KMS-11 (cell line): Measurements from ENCODE around the gene INPP5A.

Experiments
- H2AFZ ChIP-seq: fragments of 200-600 bp; sonication (generic); 2 replicates; pipeline ENCODE4 v1.6.1; 2016; ENCODE audit warnings: antibody characterized with exemption, mixed run types, low read depth
- H3K27ac ChIP-seq: fragments of 200-600 bp; sonication (generic); 2 replicates; pipeline ENCODE4 v1.6.1; 2016; ENCODE audit warnings: mild to moderate bottlenecking, mixed run types
- H3K27me3 ChIP-seq: fragments of 200-600 bp; sonication (generic); 2 replicates; pipeline ENCODE4 v1.6.1; 2017; ENCODE audit warnings: mild to moderate bottlenecking, low read depth, mixed run types, moderate library complexity; ENCODE audit not compliant: insufficient read depth
- H3K36me3 ChIP-seq: fragments of 200-600 bp; sonication (generic); 2 replicates; pipeline ENCODE4 v1.6.1; 2017; ENCODE audit warnings: mild to moderate bottlenecking, mixed run types; ENCODE audit not compliant: insufficient read depth
- H3K4me1 ChIP-seq: fragments of 200-600 bp; sonication (generic); 2 replicates; pipeline ENCODE4 v1.6.1; 2016; ENCODE audit warnings: mild to moderate bottlenecking, low read depth, mixed run types; ENCODE audit not compliant: poor library complexity, severe bottlenecking
- H3K4me2 ChIP-seq: fragments of 200-600 bp; sonication (generic); 2 replicates; pipeline ENCODE4 v1.7.0; 2016; ENCODE audit warnings: mild to moderate bottlenecking, mixed run types
- H3K4me3 ChIP-seq: fragments of 200-600 bp; sonication (generic); IDR thresholded peaks from 2 replicates; pipeline ENCODE4 v1.6.1; 2017; ENCODE audit warnings: low read depth, low read length, mixed read lengths; ENCODE audit not compliant: insufficient read depth
- H3K79me2 ChIP-seq: fragments of 200-600 bp; sonication (generic); 2 replicates; pipeline ENCODE4 v1.6.1; 2016; ENCODE audit warnings: low read depth, mixed run types; ENCODE audit not compliant: insufficient read depth
- H3K9ac ChIP-seq: fragments of 200-600 bp; sonication (generic); 2 replicates; pipeline ENCODE4 v1.6.1; 2016; ENCODE audit warnings: mild to moderate bottlenecking, mixed run types
- H4K20me1 ChIP-seq: fragments of 200-600 bp; sonication (generic); 2 replicates; pipeline ENCODE4 v1.6.1; 2016; ENCODE audit warnings: mild to moderate bottlenecking, mixed run types; ENCODE audit not compliant: insufficient read depth
- TF ChIP-seq, protein P1 (sequence below): fragments of 200-600 bp; sonication (generic); conservative IDR thresholded peaks from 2 replicates; pipeline ENCODE4 v1.6.1; 2017; ENCODE audit warnings: low read depth, mild to moderate bottlenecking, antibody characterized with exemption, low read length, moderate library complexity, mixed read lengths

Gene INPP5A

DNA sequence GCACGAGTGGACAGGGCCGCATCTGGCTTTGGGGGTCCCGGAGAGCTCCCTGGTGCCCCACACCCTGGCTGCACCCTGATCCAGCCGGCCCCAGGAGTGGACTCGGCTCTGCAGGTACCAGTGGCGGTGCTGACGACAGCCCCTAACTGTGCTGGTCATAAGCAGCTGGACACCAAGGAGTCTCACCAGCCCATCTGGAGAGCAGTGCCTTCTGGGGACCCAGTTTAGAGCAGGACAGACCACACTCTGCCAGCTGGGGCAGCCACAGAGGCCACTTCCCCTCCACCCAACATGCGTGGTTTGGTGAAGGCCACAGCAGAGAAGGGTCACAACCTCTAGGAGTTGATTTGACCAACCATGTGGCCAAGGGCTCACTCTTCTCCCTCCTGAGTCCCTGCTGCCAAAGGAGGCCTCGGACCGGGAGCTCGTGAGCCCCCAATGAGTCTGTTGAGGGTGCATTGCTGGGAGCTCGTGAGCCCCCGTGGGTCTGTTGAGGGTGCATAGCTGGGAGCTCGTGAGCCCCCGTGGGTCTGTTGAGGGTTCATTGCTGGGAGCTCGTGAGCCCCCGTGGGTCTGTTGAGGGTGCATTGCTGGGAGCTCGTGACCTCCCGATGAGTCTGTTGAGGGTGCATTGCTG lies 16.0 kb upstream of the INPP5A start:
- Histone ChIP-seq H3K27me3 (peaks cover 16% of the 10 kb centered on the region; the same call in 1 of the 2 replicates), H3K79me2 (no peaks in the 10 kb centered on the region), H3K4me1 (peaks cover 13% of the 10 kb centered on the region), H3K4me3 (no peak overlapping the region), H3K4me2 (no peak overlapping the region), H3K36me3 (no peaks in the 10 kb centered on the region), H3K9ac (no peak overlapping the region), H2AFZ (no peak overlapping the region), H4K20me1 (no peaks in the 10 kb centered on the region), H3K27ac (no peak overlapping the region)
- TF ChIP-seq, protein P1, sequence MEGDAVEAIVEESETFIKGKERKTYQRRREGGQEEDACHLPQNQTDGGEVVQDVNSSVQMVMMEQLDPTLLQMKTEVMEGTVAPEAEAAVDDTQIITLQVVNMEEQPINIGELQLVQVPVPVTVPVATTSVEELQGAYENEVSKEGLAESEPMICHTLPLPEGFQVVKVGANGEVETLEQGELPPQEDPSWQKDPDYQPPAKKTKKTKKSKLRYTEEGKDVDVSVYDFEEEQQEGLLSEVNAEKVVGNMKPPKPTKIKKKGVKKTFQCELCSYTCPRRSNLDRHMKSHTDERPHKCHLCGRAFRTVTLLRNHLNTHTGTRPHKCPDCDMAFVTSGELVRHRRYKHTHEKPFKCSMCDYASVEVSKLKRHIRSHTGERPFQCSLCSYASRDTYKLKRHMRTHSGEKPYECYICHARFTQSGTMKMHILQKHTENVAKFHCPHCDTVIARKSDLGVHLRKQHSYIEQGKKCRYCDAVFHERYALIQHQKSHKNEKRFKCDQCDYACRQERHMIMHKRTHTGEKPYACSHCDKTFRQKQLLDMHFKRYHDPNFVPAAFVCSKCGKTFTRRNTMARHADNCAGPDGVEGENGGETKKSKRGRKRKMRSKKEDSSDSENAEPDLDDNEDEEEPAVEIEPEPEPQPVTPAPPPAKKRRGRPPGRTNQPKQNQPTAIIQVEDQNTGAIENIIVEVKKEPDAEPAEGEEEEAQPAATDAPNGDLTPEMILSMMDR = no peak

DNA sequence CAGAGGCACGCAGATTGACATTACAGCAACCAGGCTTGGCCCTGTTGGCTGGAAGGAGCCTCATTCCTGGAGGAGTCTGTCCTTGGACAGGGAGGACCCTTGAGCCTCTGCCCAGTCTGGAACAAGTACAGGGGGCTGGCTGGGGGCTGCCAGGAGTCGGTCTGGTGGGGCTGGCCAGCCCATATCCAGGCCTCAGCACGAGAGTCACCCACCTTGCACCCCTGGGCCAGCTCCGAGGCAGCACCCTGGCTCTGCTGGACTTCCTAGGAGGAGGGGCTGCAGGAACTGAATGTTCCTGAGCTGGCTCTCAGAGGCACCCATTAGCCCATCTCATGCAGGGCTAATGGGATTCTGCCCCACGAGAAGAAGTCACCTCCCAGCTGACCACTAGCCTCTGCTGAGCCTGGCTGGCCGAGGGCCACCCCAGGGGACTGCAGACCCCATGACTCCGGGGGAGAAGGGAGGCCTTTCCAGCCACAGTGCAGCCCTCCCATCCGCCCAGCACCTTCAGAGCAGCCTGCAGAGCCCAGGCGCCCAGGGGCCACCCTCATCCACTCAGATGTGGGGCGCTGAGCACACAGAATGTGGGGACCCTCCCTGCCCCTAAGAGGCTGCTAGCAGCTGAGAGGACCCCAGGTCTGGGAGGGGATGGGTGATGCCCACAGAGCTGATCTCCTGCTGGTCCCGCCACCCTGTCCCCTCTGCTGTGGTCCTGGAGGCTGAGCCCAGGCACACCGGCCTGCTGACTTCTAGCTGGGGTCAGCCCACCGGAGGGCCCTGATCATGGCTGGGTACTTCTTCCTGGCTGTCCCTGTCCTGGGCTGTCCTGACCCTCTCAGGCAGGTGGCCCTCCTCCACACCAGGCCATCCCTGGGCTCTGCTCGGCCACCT lies 14.8 kb upstream of the INPP5A start:
- H3K27me3 ChIP-seq = peaks cover 16% of the 10 kb centered on the region; the same call in 1 of the 2 replicates
- TF ChIP-seq, protein P1 = no peak

DNA sequence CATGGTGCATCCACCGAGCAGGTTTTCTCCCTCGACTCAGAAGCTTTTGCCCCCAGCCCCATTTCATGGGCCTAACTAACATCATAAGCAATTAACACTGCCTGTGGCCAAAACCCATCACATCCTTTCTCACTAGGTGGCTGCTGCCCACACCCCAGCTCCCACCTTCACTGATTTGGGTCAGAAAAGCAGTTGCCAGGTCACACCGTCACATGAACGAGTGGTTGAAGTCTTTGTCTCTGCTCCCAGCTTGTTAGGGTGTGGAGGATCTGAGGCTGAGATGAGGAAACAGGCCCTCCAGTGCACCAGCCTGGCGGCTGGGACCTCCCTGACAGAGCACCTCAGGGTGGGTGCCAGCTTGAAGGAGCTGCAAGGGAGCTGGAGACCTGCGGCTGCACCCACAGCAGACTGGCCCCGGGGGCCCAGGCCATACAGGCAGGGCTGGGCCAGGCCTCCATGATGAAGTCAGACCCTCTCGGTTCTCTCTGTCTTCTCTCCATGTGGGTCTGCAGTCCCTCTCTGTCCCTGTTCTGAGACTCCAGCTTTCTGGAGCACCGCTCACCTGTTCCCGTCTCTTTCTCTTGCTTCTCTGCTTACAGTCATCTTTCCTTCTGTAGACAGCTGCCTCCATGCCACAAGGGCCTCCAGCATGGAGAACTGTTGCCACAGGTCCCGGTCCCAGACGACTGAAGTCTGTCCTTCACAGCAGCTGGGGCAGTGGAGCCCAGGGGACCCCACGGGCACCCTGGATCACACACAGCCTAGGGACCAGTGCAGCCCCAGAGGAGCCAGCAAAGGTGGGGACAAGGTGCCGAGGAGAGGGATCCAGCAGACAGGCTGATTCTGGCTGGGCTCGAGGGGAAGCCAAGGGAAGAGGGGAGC lies 13.8 kb upstream of the INPP5A start:
- Histone ChIP-seq H4K20me1 (no peaks in the 10 kb centered on the region), H3K9ac (no peak overlapping the region), H3K4me2 (no peak overlapping the region), H3K36me3 (no peaks in the 10 kb centered on the region), H3K4me3 (no peak overlapping the region), H3K4me1 (peaks cover 3% of the 10 kb centered on the region), H3K27me3 (peaks cover 16% of the 10 kb centered on the region; the same call in 1 of the 2 replicates), H3K79me2 (no peaks in the 10 kb centered on the region), H3K27ac (no peak overlapping the region), H2AFZ (no peak overlapping the region)
- TF ChIP-seq, protein P1 = no peak

More for the DNA sequence above, 14.8 kb upstream of the INPP5A start:
- Histone ChIP-seq H3K9ac (no peak overlapping the region), H3K4me1 (peaks cover 10% of the 10 kb centered on the region), H3K36me3 (no peaks in the 10 kb centered on the region), H3K4me2 (no peak overlapping the region), H3K27ac (no peak overlapping the region), H4K20me1 (no peaks in the 10 kb centered on the region), H2AFZ (no peak overlapping the region), H3K4me3 (no peak overlapping the region), H3K79me2 (no peaks in the 10 kb centered on the region)

DNA sequence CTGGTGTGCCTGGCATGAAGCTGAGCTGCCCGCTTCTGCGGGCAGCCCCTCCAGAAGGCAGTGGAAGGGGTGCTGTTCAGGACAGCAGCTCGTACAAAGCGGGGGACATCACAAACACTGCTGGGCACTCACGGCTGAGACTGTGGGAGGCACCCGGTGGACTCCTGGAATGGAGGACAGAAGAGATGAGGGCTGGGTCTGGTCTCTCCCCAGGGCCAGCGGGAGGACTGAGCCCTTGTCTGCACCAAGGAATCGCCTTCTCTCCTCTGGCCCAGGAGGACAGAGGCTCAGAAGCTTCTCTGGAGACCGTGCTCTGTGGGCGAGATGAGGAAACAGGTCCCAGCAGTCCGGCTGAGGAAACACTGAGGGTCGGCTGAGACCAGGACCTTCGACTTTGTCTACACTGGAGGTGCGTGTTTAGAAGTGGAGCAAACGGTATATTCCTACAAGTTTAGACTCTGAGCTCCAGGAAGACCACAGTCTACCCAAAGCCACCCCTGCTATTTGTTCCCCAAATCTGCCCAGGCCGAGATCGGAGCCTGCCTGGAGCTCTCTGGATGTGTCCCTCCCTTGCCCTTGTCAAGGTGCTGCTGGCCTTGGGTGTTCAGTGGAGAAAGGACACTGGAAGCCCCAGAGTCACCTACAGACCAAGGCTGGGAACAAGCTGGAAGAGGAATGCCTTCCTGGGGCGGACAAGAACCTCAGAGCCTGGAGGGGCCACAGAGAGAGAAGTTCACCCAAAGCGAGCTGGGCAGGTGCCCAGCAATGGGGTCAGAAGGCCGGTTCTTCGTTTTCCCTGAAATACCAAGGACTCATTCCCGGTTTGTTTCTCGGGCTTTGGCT lies 12.9 kb upstream of the INPP5A start:
- no peaks in the 10 kb centered on the region for H3K79me2 ChIP-seq
- H3K4me2 ChIP-seq = no peak overlapping the region
- no peak overlapping the region for H2AFZ ChIP-seq
- no peaks in the 10 kb centered on the region for H4K20me1 ChIP-seq
- no peak overlapping the region for H3K27ac ChIP-seq
- peaks cover 12% of the 10 kb centered on the region; the same call in 1 of the 2 replicates for H3K27me3 ChIP-seq
- no peak overlapping the region for H3K4me3 ChIP-seq
- H3K9ac ChIP-seq = no peak overlapping the region
- TF ChIP-seq, protein P1 = no peak
- no peaks in the 10 kb centered on the region for H3K36me3 ChIP-seq
- H3K4me1 ChIP-seq = no peaks in the 10 kb centered on the region
